BLaER1 treated with 17β-estradiol and CSF1 and Interleukin-3, amounts not matched to agents 10 nM and 100 nM (cell line): ENCODE measurements around the gene ARHGAP44.

ENCODE experiments used
- H3K27ac ChIP-seq, 11 experiments: shearing (Covaris generic); formaldehyde crosslinking; 2 replicates each; pipeline ENCODE4 v1.8.1; 2022
- H3K27me3 ChIP-seq, 11 experiments: shearing (Covaris generic); formaldehyde crosslinking; 2 replicates each; pipeline ENCODE4 v1.8.1; 2022
- H3K36me3 ChIP-seq, 11 experiments: shearing (Covaris generic); formaldehyde crosslinking; 2 replicates each; pipeline ENCODE4 v1.8.1; 2022
- H3K4me1 ChIP-seq, 10 experiments: shearing (Covaris generic); formaldehyde crosslinking; 2 replicates each; pipeline ENCODE4 v1.8.1; 2022
- H3K4me2 ChIP-seq, 11 experiments: shearing (Covaris generic); formaldehyde crosslinking; 2 replicates each; pipeline ENCODE4 v1.8.1; 2022
- H3K4me3 ChIP-seq, 10 experiments: shearing (Covaris generic); formaldehyde crosslinking; 2 replicates each; pipeline ENCODE4 v1.8.1; 2022
- H3K9ac ChIP-seq, 11 experiments: shearing (Covaris generic); formaldehyde crosslinking; 2 replicates each; pipeline ENCODE4 v1.8.1; 2022
- H3K9me3 ChIP-seq, 11 experiments: shearing (Covaris generic); formaldehyde crosslinking; replicated peaks in 1 of 11; 2 replicates each; pipeline ENCODE4 v1.8.1; 2022
- H4K20me1 ChIP-seq, 11 experiments: shearing (Covaris generic); formaldehyde crosslinking; 2 replicates each; pipeline ENCODE4 v1.8.1; 2022
- Cebpa-rat ChIP-seq, 11 experiments: shearing (Covaris generic); IDR thresholded peaks; 2 replicates each; pipeline ENCODE4 v1.8.1; 2022

The ARHGAP44 gene

DNA sequence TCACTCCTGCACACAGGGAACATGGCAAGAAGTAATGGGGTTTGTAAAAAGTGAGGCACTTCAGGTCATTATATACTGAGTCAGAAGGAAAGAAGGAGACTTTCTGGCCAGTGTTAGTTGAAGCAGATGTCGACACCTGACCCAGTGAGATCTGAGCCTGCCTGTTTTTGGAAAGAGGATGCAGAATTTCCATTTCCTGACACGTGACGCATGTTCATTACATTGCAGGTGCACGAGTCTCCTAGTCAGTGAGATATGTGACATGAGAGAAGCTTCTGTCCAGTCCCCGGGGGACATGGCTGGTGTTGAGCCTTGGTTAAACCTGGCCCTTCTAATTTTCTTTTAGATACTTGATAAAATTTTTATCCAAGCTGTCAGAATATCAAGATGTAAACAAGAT is 166.2 kb downstream of the ARHGAP44 start:
- peak overlapping the region in 7 of 11 experiments; percentile 5 to 70 (median 41); a peak in 12 of 22 replicates for H3K4me2 ChIP-seq

DNA sequence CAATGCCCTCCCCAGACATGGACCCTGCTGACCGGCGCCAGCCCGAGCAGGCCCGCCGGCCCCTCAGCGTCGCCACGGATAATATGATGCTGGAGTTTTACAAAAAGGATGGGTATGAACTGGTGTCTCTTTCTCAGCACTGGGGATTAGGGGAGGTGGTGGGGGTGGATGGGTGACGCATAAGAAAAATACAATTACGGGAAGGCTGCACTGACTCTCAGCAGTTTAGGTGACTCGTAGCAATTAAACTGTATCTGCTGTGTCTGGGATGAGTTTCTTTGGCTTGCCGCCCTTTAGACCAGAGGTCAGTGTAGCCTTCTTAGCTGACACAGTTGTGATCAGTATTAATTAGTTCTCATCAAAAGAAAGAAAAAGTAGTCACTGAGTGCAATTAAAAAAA is 169.5 kb downstream of the ARHGAP44 start:
- TF ChIP-seq Cebpa-rat (IDR thresholded peaks at IDR 0.05): no peak
- peaks cover 11 to 45% (median 33%) of the 10 kb centered on the region in 11 experiments for H3K9me3 ChIP-seq
- no peaks in the 10 kb centered on the region for H4K20me1 ChIP-seq
- no peak overlapping the region for H3K27ac ChIP-seq
- no peaks in the 10 kb centered on the region for H3K27me3 ChIP-seq
- peaks cover 0 to 17% (median 12%) of the 10 kb centered on the region in 10 experiments; a peak in 15 of 20 replicates for H3K4me1 ChIP-seq
- H3K4me3 ChIP-seq: no peak overlapping the region
- no peak overlapping the region for H3K4me2 ChIP-seq
- peaks cover 0 to 41% (median 15%) of the 10 kb centered on the region in 11 experiments; a peak in 12 of 22 replicates for H3K36me3 ChIP-seq
- H3K9ac ChIP-seq: no peak overlapping the region

More for the DNA sequence above, 166.2 kb downstream of the ARHGAP44 start:
- Histone ChIP-seq H3K36me3 (peaks cover 0 to 51% (median 17%) of the 10 kb centered on the region in 11 experiments; a peak in 14 of 22 replicates), H3K4me3 (no peak overlapping the region), H3K9me3 (peaks cover 11 to 46% (median 33%) of the 10 kb centered on the region in 11 experiments), H3K9ac (no peak overlapping the region), H3K27me3 (no peaks in the 10 kb centered on the region), H4K20me1 (no peaks in the 10 kb centered on the region), H3K4me1 (peaks cover 0 to 17% (median 12%) of the 10 kb centered on the region in 10 experiments; a peak in 15 of 20 replicates), H3K27ac (no peak overlapping the region)
- no peak for TF ChIP-seq Cebpa-rat (IDR thresholded peaks at IDR 0.05)

DNA sequence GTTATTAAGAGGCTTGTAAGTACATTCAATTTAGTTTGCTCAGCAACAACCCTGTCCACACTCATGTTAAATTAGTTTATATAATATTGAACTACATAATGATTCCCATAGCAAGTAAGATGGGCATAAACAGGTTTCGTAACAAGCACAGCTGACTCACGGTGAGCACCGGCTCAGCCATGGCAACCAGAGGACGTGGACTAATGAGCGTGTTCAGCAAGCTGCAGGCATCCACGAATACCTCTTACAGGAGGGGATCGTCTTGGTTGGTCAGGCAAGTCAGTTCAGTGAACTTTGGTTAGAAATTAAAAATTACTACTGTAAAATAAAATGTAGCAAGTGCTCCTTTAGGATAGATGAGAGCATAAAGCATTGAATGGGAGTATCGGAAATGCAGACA is 170.1 kb downstream of the ARHGAP44 start:
- Histone ChIP-seq H3K9ac (no peak overlapping the region), H3K9me3 (peaks cover 11 to 38% (median 28%) of the 10 kb centered on the region in 11 experiments), H3K27ac (no peak overlapping the region), H3K4me1 (peaks cover 0 to 17% (median 12%) of the 10 kb centered on the region in 10 experiments; a peak in 15 of 20 replicates), H3K4me3 (no peak overlapping the region), H3K4me2 (peak overlapping the region in 2 of 11 experiments; percentile 6 to 13; a peak in 1 of 22 replicates), H3K27me3 (no peaks in the 10 kb centered on the region), H3K36me3 (peaks cover 0 to 37% (median 14%) of the 10 kb centered on the region in 11 experiments; a peak in 12 of 22 replicates), H4K20me1 (no peaks in the 10 kb centered on the region)
- TF ChIP-seq Cebpa-rat (IDR thresholded peaks at IDR 0.05): no peak

- Histone ChIP-seq H3K9me3 (peaks cover 11 to 21% (median 17%) of the 10 kb centered on the region in 11 experiments; a peak in 21 of 22 replicates), H3K27ac (no peak overlapping the region), H3K4me2 (no peak overlapping the region), H3K9ac (no peak overlapping the region), H3K4me3 (no peak overlapping the region), H3K4me1 (peaks cover 0 to 9% (median under 1%) of the 10 kb centered on the region in 10 experiments; a peak in 6 of 20 replicates), H4K20me1 (no peaks in the 10 kb centered on the region), H3K27me3 (no peaks in the 10 kb centered on the region), H3K36me3 (peaks cover 0 to 32% (median 11%) of the 10 kb centered on the region in 11 experiments; a peak in 12 of 22 replicates)
- no peak for TF ChIP-seq Cebpa-rat (IDR thresholded peaks at IDR 0.05)
These were observed 172.4 kb downstream of the ARHGAP44 start for GRCh38 chr17:12961655-12962054.

DNA sequence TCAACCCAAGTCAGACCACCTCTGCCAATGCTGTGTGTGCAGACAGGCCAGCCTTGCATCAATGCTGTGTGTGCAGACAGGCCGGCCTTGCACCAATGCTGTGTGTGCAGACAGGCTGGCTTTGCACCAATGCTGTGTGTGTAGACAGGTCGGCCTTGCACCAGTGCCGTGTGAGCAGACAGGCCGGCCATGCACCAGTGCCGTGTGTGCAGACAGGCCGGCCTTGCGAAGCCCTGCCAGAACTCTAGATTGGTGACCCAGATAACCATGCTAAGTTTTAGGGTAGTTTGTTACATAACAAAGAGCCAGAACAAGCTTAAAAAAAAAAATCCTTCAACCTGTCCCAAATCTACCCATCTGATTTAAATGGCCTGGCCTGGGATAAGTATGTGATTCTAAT is 174.2 kb downstream of the ARHGAP44 start:
- Histone ChIP-seq H3K4me3 (no peak overlapping the region), H3K9me3 (peaks cover 0 to 4% (median 2%) of the 10 kb centered on the region in 11 experiments; a peak in 6 of 22 replicates), H4K20me1 (no peaks in the 10 kb centered on the region), H3K4me2 (no peak overlapping the region), H3K4me1 (peaks cover 0 to 22% (median 9%) of the 10 kb centered on the region in 10 experiments; a peak in 12 of 20 replicates), H3K27ac (no peak overlapping the region), H3K36me3 (peaks cover 0 to 13% (median 0%) of the 10 kb centered on the region in 11 experiments; a peak in 4 of 22 replicates), H3K27me3 (no peaks in the 10 kb centered on the region), H3K9ac (no peak overlapping the region)
- TF ChIP-seq Cebpa-rat (IDR thresholded peaks at IDR 0.05): no peak

- Histone ChIP-seq H3K36me3 (peaks cover 0 to 8% (median 0%) of the 10 kb centered on the region in 11 experiments; a peak in 3 of 22 replicates), H3K4me3 (no peak overlapping the region), H3K9ac (no peak overlapping the region), H3K27me3 (no peaks in the 10 kb centered on the region), H3K9me3 (no peaks in the 10 kb centered on the region), H4K20me1 (no peaks in the 10 kb centered on the region), H3K4me2 (no peak overlapping the region), H3K4me1 (peaks cover 0 to 22% (median 9%) of the 10 kb centered on the region in 10 experiments; a peak in 12 of 20 replicates), H3K27ac (no peak overlapping the region)
- no peak for TF ChIP-seq Cebpa-rat (IDR thresholded peaks at IDR 0.05)
These were observed 174.9 kb downstream of the ARHGAP44 start for GRCh38 chr17:12964162-12964561.

- H3K4me3 ChIP-seq: no peak overlapping the region
- no peak overlapping the region for H3K27ac ChIP-seq
- peaks cover 0 to 3% (median 0%) of the 10 kb centered on the region in 11 experiments; a peak in 1 of 22 replicates for H3K36me3 ChIP-seq
- H3K9me3 ChIP-seq: no peaks in the 10 kb centered on the region
- no peaks in the 10 kb centered on the region for H3K27me3 ChIP-seq
- no peak for TF ChIP-seq Cebpa-rat (IDR thresholded peaks at IDR 0.05)
- no peaks in the 10 kb centered on the region for H4K20me1 ChIP-seq
- H3K4me1 ChIP-seq: peaks cover 0 to 17% (median 9%) of the 10 kb centered on the region in 10 experiments; a peak in 12 of 20 replicates
- no peak overlapping the region for H3K4me2 ChIP-seq
- no peak overlapping the region for H3K9ac ChIP-seq
These were observed 175.5 kb downstream of the ARHGAP44 start for GRCh38 chr17:12964840-12965239.

GRCh38 chr17:12965988-12966387 is 176.7 kb downstream of the ARHGAP44 start:
- H3K4me2 ChIP-seq: no peak overlapping the region
- no peak overlapping the region for H3K9ac ChIP-seq
- no peaks in the 10 kb centered on the region for H3K9me3 ChIP-seq
- H4K20me1 ChIP-seq: no peaks in the 10 kb centered on the region
- H3K4me3 ChIP-seq: no peak overlapping the region
- H3K27me3 ChIP-seq: no peaks in the 10 kb centered on the region
- H3K27ac ChIP-seq: no peak overlapping the region
- TF ChIP-seq Cebpa-rat (IDR thresholded peaks at IDR 0.05): no peak
- H3K4me1 ChIP-seq: peaks cover 0 to 16% (median 9%) of the 10 kb centered on the region in 10 experiments; a peak in 12 of 20 replicates
- H3K36me3 ChIP-seq: peaks cover 0 to 3% (median 0%) of the 10 kb centered on the region in 11 experiments; a peak in 1 of 22 replicates

DNA sequence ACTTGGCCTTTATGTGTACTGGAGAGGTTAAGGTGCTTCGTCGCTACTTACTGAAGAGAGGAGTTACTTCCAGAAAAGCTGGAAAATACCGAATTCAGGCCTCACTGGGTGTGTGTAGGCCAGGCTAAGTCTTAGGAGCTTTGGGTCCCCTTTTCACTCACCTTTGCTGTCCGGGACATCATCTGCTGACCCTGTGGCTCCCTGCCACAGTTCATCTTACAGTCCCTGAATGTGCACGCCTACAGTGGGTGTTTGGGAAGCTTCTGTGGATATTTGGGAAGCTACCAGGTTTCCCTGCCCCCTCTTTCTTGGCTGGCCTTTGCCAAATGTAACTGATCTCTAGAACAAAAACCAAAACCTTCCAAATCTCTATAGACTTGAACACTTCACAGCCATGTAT is 177.1 kb downstream of the ARHGAP44 start:
- TF ChIP-seq Cebpa-rat (IDR thresholded peaks at IDR 0.05): no peak

More for the DNA sequence above, 177.1 kb downstream of the ARHGAP44 start:
- Histone ChIP-seq H3K36me3 (peaks cover 0 to 3% (median 0%) of the 10 kb centered on the region in 11 experiments; a peak in 1 of 22 replicates), H3K4me2 (peak overlapping the region in 2 of 11 experiments; percentile 5 to 32; a peak in 1 of 22 replicates), H4K20me1 (no peaks in the 10 kb centered on the region), H3K4me3 (no peak overlapping the region), H3K27ac (no peak overlapping the region), H3K4me1 (peaks cover 0 to 16% (median 9%) of the 10 kb centered on the region in 10 experiments; a peak in 12 of 20 replicates), H3K27me3 (no peaks in the 10 kb centered on the region), H3K9ac (no peak overlapping the region), H3K9me3 (no peaks in the 10 kb centered on the region)
